Activated CD4-positive, alpha-beta T cell treated with anti-CD3 and anti-CD28 coated beads, Interleukin-2, amount 10 ng/mL, durations not matched to agents 24 days and 14 days (primary cell): ENCODE data around the gene FAM222A. TPM values are rescaled to one million over a fixed set of nuclear protein-coding genes. Genes with fewer than 3 reads are reported as not detected.

Experiments used
- DNase-seq: peaks from one replicate; pipeline ENCODE4 v3.0.0; 2022
- H3K27ac Mint-ChIP-seq: one replicate; pipeline ENCODE4 v1.8.0; 2022; ENCODE audit warnings: mild to moderate bottlenecking, mixed read lengths
- H3K27me3 Mint-ChIP-seq: one replicate; pipeline ENCODE4 v1.8.0; 2022; ENCODE audit warnings: mixed read lengths
- H3K36me3 Mint-ChIP-seq: one replicate; pipeline ENCODE4 v1.8.0; 2022; ENCODE audit warnings: low read depth, mild to moderate bottlenecking, mixed read lengths
- H3K4me1 Mint-ChIP-seq: one replicate; pipeline ENCODE4 v1.8.0; 2021; ENCODE audit warnings: mixed read lengths
- H3K4me3 Mint-ChIP-seq: one replicate; pipeline ENCODE4 v1.8.0; 2022; ENCODE audit warnings: mild to moderate bottlenecking, moderate library complexity, mixed read lengths
- H3K9me3 Mint-ChIP-seq: one replicate; pipeline ENCODE4 v1.8.0; 2021; ENCODE audit warnings: mixed read lengths
- intact Hi-C: fragments of 100-400 bp; cut with micrococcal nuclease; formaldehyde crosslinking; loops from one replicate; pipeline ENCODE4 v1.15.1; 2023
- total RNA-seq: library from RNA; stranded (reverse); gene quantifications from 2 replicates; pipeline ENCODE4 v1.2.3, GENCODE V29; 2022

FAM222A gene
- total RNA-seq, 1 donor from 2014 or later = 1.3 TPM

- H3K36me3 Mint-ChIP-seq = no peaks in the 10 kb centered on the region
- peak; percentile 91 for DNase-seq
- intact Hi-C loops = loop anchor here (1.0 kb wide), 3 partner anchors 178 to 347 kb away; no protein-coding TSS in a partner anchor
- H3K9me3 Mint-ChIP-seq = no peaks in the 10 kb centered on the region
- H3K27ac Mint-ChIP-seq = no peak overlapping the region
- peaks cover 4% of the 10 kb centered on the region for H3K4me1 Mint-ChIP-seq
- H3K4me3 Mint-ChIP-seq = no peak overlapping the region
- H3K27me3 Mint-ChIP-seq = no peaks in the 10 kb centered on the region
Observed at GRCh38 chr12:109775172-109775881, 61.7 kb downstream of the FAM222A start.

- H3K27ac Mint-ChIP-seq = no peak overlapping the region
- H3K27me3 Mint-ChIP-seq = no peaks in the 10 kb centered on the region
- intact Hi-C loops = no loop called here
- no peak overlapping the region for H3K4me3 Mint-ChIP-seq
- H3K9me3 Mint-ChIP-seq = no peaks in the 10 kb centered on the region
- peaks cover 4% of the 10 kb centered on the region for H3K4me1 Mint-ChIP-seq
- no peak for DNase-seq
- H3K36me3 Mint-ChIP-seq = no peaks in the 10 kb centered on the region
Observed at GRCh38 chr12:109776624-109777023, 63.0 kb downstream of the FAM222A start.

- Mint-ChIP-seq H3K27ac (no peak overlapping the region), H3K4me3 (peak overlapping the region; percentile 21), H3K27me3 (no peaks in the 10 kb centered on the region), H3K4me1 (peaks cover 4% of the 10 kb centered on the region), H3K36me3 (no peaks in the 10 kb centered on the region), H3K9me3 (no peaks in the 10 kb centered on the region)
- intact Hi-C loops = no loop called here
- peak; percentile 77 for DNase-seq
Observed at GRCh38 chr12:109777544-109777943, 63.9 kb downstream of the FAM222A start.

GRCh38 chr12:109778684-109779083 is 65.1 kb downstream of the FAM222A start:
- intact Hi-C loops = no loop called here
- DNase-seq = no peak
- no peak overlapping the region for H3K4me3 Mint-ChIP-seq

GRCh38 chr12:109779382-109779781 is 65.8 kb downstream of the FAM222A start:
- intact Hi-C loops = no loop called here
- Mint-ChIP-seq H3K27me3 (no peaks in the 10 kb centered on the region), H3K27ac (no peak overlapping the region), H3K4me3 (no peak overlapping the region), H3K36me3 (no peaks in the 10 kb centered on the region), H3K9me3 (no peaks in the 10 kb centered on the region), H3K4me1 (peaks cover 4% of the 10 kb centered on the region)
- DNase-seq = no peak

More at GRCh38 chr12:109778684-109779083, 65.1 kb downstream of the FAM222A start:
- H3K27ac Mint-ChIP-seq = no peak overlapping the region
- H3K9me3 Mint-ChIP-seq = no peaks in the 10 kb centered on the region
- H3K4me1 Mint-ChIP-seq = peaks cover 4% of the 10 kb centered on the region
- H3K27me3 Mint-ChIP-seq = no peaks in the 10 kb centered on the region
- no peaks in the 10 kb centered on the region for H3K36me3 Mint-ChIP-seq

- no peak overlapping the region for H3K27ac Mint-ChIP-seq
- intact Hi-C loops = no loop called here
- peaks cover 4% of the 10 kb centered on the region for H3K4me1 Mint-ChIP-seq
Observed at GRCh38 chr12:109781668-109782325, 68.2 kb downstream of the FAM222A start.

GRCh38 chr12:109782326-109782703 is 68.7 kb downstream of the FAM222A start:
- H3K9me3 Mint-ChIP-seq = no peaks in the 10 kb centered on the region
- no peak overlapping the region for H3K4me3 Mint-ChIP-seq
- intact Hi-C loops = no loop called here
- no peak for DNase-seq
- H3K27ac Mint-ChIP-seq = no peak overlapping the region
- no peaks in the 10 kb centered on the region for H3K27me3 Mint-ChIP-seq
- H3K4me1 Mint-ChIP-seq = peaks cover 4% of the 10 kb centered on the region
- H3K36me3 Mint-ChIP-seq = no peaks in the 10 kb centered on the region

More at GRCh38 chr12:109781668-109782325, 68.2 kb downstream of the FAM222A start:
- no peak for DNase-seq
- no peaks in the 10 kb centered on the region for H3K9me3 Mint-ChIP-seq
- H3K27me3 Mint-ChIP-seq = no peaks in the 10 kb centered on the region
- no peaks in the 10 kb centered on the region for H3K36me3 Mint-ChIP-seq
- no peak overlapping the region for H3K4me3 Mint-ChIP-seq

GRCh38 chr12:109783135-109783964 is 69.7 kb downstream of the FAM222A start:
- no peaks in the 10 kb centered on the region for H3K9me3 Mint-ChIP-seq
- H3K27me3 Mint-ChIP-seq = no peaks in the 10 kb centered on the region
- no peaks in the 10 kb centered on the region for H3K4me1 Mint-ChIP-seq
- intact Hi-C loops = no loop called here
- H3K36me3 Mint-ChIP-seq = no peaks in the 10 kb centered on the region
- H3K27ac Mint-ChIP-seq = no peak overlapping the region
- DNase-seq = no peak
- no peak overlapping the region for H3K4me3 Mint-ChIP-seq

GRCh38 chr12:109783965-109784244 is 70.3 kb downstream of the FAM222A start:
- Mint-ChIP-seq H3K4me3 (no peak overlapping the region), H3K36me3 (no peaks in the 10 kb centered on the region), H3K27ac (no peak overlapping the region), H3K4me1 (no peaks in the 10 kb centered on the region), H3K27me3 (no peaks in the 10 kb centered on the region), H3K9me3 (no peaks in the 10 kb centered on the region)
- DNase-seq = no peak
- intact Hi-C loops = no loop called here

- H3K36me3 Mint-ChIP-seq = no peaks in the 10 kb centered on the region
- H3K4me3 Mint-ChIP-seq = no peak overlapping the region
- DNase-seq = no peak
- no peaks in the 10 kb centered on the region for H3K27me3 Mint-ChIP-seq
- no peak overlapping the region for H3K27ac Mint-ChIP-seq
- intact Hi-C loops = no loop called here
- no peaks in the 10 kb centered on the region for H3K9me3 Mint-ChIP-seq
- no peaks in the 10 kb centered on the region for H3K4me1 Mint-ChIP-seq
Observed at GRCh38 chr12:109785854-109786253, 72.2 kb downstream of the FAM222A start.

- no peak for DNase-seq
- intact Hi-C loops = no loop called here
- Mint-ChIP-seq H3K4me3 (no peak overlapping the region), H3K27me3 (no peaks in the 10 kb centered on the region), H3K4me1 (no peaks in the 10 kb centered on the region), H3K36me3 (no peaks in the 10 kb centered on the region), H3K9me3 (no peaks in the 10 kb centered on the region), H3K27ac (no peak overlapping the region)
Observed at GRCh38 chr12:109786799-109787198, 73.2 kb downstream of the FAM222A start.

- Mint-ChIP-seq H3K27ac (no peak overlapping the region), H3K9me3 (no peaks in the 10 kb centered on the region), H3K4me1 (no peaks in the 10 kb centered on the region), H3K4me3 (no peak overlapping the region), H3K27me3 (no peaks in the 10 kb centered on the region), H3K36me3 (no peaks in the 10 kb centered on the region)
- intact Hi-C loops = no loop called here
- no peak for DNase-seq
Observed at GRCh38 chr12:109789526-109790048, 76.0 kb downstream of the FAM222A start.

- H3K27ac Mint-ChIP-seq = no peak overlapping the region
- no peaks in the 10 kb centered on the region for H3K36me3 Mint-ChIP-seq
- no peaks in the 10 kb centered on the region for H3K27me3 Mint-ChIP-seq
- no peaks in the 10 kb centered on the region for H3K4me1 Mint-ChIP-seq
- no peak for DNase-seq
- intact Hi-C loops = no loop called here
- H3K4me3 Mint-ChIP-seq = no peak overlapping the region
- no peaks in the 10 kb centered on the region for H3K9me3 Mint-ChIP-seq
Observed at GRCh38 chr12:109792992-109793391, 79.4 kb downstream of the FAM222A start.

- no peak for DNase-seq
- Mint-ChIP-seq H3K27ac (no peak overlapping the region), H3K27me3 (no peaks in the 10 kb centered on the region), H3K4me3 (no peak overlapping the region), H3K9me3 (no peaks in the 10 kb centered on the region), H3K4me1 (no peaks in the 10 kb centered on the region), H3K36me3 (no peaks in the 10 kb centered on the region)
- intact Hi-C loops = no loop called here
Observed at GRCh38 chr12:109793411-109793810, 79.8 kb downstream of the FAM222A start.
